ENCODE measurements around the gene POLD2.

POLD2 gene

DNA sequence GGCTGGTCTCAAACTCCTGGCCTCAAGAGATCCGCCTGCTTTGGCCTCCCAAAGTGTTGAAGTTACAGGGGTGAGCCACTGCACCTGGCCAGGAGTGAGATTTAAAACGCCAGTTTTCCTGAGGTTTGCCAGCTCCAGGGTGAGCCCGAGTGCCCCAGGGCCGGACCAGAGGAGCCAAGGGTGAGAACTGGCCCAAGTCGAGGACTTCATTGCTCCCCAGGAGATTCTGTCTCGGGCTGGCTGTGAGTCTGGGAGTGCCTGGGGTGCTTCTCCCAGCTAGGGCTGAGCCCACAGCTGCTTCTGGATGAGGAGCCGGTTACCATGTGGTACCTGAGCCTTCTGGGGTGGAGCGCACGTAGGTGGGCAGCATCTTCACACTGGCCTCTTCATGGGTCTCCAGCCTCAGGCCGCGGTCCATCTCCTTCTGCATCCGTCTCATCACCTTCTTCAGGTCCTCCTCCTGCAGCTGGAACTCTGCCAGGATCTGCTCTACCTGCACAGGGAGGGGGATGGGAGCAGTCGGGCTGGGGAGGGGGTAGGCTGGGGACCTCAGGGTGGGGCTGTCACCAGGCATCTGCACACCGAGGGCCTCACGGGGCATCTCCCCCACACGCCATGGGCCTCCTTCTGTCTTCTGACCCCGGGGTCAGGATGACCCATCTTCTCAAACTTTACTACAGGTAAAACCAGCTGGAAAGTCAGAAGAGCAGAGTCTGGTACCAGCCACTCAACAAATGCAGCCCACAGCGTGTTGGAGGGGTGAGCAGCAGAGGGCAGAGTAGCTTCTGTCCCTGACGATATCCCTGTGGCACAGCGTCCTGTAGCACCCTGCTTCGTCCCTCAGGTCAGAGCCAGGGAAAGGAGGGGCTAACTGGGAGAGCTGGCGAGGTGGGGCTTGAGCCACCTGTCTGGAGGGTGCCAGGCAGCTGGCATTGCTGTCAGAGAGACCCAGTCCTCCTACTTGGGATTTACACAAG is 29.9 kb upstream of the POLD2 start:
- H3K4me1 ChIP-seq: no peaks in the 10 kb centered on the region
- H3K4me2 ChIP-seq: no peak overlapping the region
- H3K9me3 ChIP-seq: no peaks in the 10 kb centered on the region
- H3K4me3 ChIP-seq: no peak overlapping the region
- no peak overlapping the region for H3K9ac ChIP-seq
- TF ChIP-seq Cebpa-rat (IDR thresholded peaks at IDR 0.05): no peak
- no peak overlapping the region for H3K27ac ChIP-seq
- no peaks in the 10 kb centered on the region for H3K27me3 ChIP-seq
- no peaks in the 10 kb centered on the region for H4K20me1 ChIP-seq
- H3K36me3 ChIP-seq: no peaks in the 10 kb centered on the region

DNA sequence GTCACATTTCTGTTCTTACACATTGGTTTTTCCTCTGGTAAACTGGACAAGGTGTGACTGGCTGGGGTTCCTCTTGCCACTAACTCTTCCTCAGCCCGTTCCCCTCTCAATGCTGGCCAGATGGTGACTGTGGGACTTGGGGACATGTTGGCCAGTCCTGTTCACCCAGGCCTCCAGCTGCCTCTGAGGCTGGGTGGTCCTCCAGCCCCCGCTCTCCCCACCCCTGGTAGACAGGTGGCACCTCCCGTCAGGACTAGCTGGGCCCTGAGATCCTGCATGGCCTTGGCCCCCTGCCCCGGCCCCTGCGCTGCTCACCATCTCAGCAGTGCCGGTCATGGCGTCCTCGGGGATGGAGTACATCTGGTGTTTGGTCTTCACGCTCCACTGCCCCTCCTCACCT is 28.6 kb upstream of the POLD2 start:
- Histone ChIP-seq H3K27me3 (no peaks in the 10 kb centered on the region), H3K9me3 (no peaks in the 10 kb centered on the region), H4K20me1 (no peaks in the 10 kb centered on the region), H3K4me1 (no peaks in the 10 kb centered on the region), H3K27ac (no peak overlapping the region), H3K9ac (no peak overlapping the region), H3K4me2 (no peak overlapping the region), H3K4me3 (no peak overlapping the region), H3K36me3 (no peaks in the 10 kb centered on the region)
- TF ChIP-seq Cebpa-rat (IDR thresholded peaks at IDR 0.05): no peak

DNA sequence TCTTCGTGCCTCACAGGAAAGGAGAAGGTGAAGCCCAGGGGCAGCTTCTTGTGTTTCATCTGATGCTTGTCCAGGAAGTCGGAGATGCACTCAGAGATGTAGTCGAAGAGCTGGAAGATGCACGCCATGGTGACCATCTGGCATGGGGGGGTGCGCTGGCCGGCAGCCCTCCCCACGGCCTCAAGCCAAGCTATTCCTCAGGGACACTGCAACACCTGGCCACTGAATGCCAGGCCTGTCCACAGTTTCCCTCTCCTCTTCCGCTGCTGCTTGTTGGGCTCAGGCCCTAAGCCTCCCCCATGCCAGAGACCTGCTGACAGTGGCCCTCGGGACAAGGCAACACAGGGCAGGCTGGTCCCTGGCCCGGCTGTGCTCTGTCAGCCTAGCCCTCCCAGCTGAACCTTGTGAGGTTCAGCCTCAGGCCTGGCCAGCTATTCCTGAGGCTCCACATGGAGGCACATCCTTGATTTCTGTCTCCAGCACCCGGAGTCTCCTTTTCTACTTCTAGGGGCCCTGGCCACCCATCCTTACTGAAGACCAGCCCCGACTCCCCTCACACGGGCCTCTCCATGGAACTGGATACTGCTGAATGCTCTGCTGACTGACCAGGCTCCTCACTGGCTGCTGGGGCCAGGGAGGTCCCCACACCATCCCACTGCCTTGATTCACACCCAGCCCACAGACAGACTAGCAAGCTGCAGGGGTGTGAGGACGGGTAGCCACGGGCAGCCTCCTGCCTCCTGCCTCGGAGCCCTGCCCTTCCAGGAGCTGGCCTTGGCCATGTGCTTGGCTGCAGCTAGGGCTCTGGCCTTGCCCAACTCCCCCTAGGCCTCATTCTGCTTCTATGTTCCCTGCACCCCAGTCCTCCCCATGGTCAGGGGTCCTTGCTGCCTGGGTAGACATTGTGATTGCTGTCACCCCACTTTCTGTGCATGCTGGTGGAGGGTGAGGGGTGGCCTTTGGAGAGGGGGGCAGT is 27.9 kb upstream of the POLD2 start:
- H3K9ac ChIP-seq: no peak overlapping the region
- H3K36me3 ChIP-seq: no peaks in the 10 kb centered on the region
- H3K9me3 ChIP-seq: no peaks in the 10 kb centered on the region
- no peaks in the 10 kb centered on the region for H3K27me3 ChIP-seq
- H4K20me1 ChIP-seq: no peaks in the 10 kb centered on the region
- no peak overlapping the region for H3K4me2 ChIP-seq
- H3K4me1 ChIP-seq: no peaks in the 10 kb centered on the region
- no peak overlapping the region for H3K4me3 ChIP-seq
- no peak for TF ChIP-seq Cebpa-rat (IDR thresholded peaks at IDR 0.05)
- no peak overlapping the region for H3K27ac ChIP-seq

DNA sequence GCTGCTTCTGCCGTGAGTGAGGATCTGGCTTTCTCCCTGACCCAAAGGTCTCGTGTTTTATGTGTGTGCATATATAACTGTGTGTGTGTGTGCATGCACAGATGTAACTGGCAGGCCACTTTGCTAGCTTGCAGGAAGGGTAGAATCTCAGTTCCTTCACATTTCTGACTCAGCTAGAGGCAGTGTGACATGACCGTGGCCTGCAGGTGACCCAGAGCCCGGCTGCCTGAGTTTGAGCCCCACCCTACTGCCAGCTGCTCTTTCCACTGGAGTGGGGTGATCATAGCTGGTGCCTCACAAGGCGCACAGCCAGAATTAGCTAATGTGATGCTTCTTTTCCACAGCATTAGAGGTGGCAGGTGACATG is 27.1 kb upstream of the POLD2 start:
- H3K4me1 ChIP-seq: peaks cover 5% of the 10 kb centered on the region
- peaks cover 3% of the 10 kb centered on the region; the same call in 1 of the 2 replicates for H3K27me3 ChIP-seq
- no peak overlapping the region for H3K9ac ChIP-seq
- H3K27ac ChIP-seq: no peak overlapping the region
- H3K4me3 ChIP-seq: no peak overlapping the region
- no peak overlapping the region for H3K4me2 ChIP-seq
- H3K36me3 ChIP-seq: no peaks in the 10 kb centered on the region
- TF ChIP-seq Cebpa-rat (IDR thresholded peaks at IDR 0.05): no peak
- H3K9me3 ChIP-seq: no peaks in the 10 kb centered on the region
- no peaks in the 10 kb centered on the region for H4K20me1 ChIP-seq

DNA sequence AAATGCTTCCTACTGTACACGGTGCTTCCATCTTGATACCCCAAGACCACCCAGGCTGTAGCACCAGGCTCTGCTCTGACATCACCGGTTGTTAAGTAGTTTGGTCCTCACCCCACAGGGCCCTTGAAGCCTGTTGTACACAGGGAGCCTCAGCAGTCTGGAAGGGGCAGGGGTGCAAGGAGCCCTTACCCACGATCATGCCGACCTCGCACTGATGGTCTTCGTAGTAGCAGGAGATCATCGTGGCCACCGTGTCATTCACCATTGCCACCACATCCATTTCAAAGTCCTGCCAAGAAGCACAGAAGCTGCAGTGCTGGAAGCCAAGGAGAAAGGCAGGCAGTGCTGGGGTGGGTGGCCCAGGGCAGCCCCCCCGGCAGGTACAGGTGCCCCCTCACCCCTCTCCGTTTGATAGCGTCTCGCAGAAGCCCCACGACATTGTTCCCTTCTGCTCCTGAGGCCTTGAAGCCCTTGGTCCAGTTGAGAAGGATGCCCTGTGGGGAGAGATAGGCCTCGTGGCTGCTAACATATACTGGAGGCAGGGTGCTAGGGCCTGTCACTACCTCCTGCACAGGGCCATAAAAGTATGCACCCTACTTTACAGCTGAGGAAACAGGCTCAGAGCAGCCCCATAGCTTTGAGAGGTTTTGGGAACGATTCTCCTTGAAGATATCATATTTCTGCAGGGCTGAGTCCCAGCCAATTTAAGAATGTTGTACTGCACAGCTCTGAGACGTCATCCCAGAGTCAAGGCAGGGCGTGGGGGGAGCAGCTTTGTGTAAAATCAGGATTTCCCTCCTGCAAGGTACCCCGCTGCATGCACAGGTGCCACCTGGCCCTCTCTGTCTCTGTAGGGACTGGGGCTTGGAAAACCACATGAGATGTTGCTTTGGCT is 26.5 kb upstream of the POLD2 start:
- Histone ChIP-seq H4K20me1 (no peaks in the 10 kb centered on the region), H3K27ac (no peak overlapping the region), H3K4me3 (no peak overlapping the region), H3K27me3 (peaks cover 6% of the 10 kb centered on the region; the same call in 1 of the 2 replicates), H3K36me3 (no peaks in the 10 kb centered on the region), H3K9ac (no peak overlapping the region), H3K4me2 (no peak overlapping the region), H3K4me1 (peaks cover 11% of the 10 kb centered on the region), H3K9me3 (no peaks in the 10 kb centered on the region)
- no peak for TF ChIP-seq Cebpa-rat (IDR thresholded peaks at IDR 0.05)

DNA sequence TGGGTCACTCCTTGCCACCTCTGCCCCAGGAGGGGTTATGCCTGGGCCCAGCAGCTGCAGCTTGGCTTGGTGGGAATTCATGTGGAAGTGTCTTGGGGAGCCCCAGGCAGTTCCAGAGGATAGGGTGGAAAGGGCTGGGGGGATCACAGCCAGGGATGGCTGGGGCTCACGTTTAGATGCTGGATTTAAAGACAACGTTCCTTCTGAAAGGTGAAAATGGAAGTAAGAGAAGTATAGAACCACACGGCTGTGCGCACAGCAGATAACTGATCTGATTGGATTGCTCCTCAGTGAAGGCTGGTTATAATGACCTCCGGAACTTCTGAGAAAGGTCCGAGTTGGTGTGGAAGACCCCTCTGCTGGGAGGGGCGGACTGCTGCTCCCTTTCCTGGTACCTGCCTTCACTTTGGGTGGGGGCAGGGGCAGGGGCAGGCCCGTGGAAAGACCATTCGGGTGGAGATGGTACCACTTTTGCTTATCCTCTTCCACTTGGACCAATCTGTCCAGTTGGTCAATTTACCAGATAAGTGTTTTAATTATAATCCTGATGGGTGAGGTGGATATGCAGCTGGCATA is 25.7 kb upstream of the POLD2 start:
- Histone ChIP-seq H3K9ac (no peak overlapping the region), H3K27ac (no peak overlapping the region), H4K20me1 (no peaks in the 10 kb centered on the region), H3K4me1 (peaks cover 11% of the 10 kb centered on the region), H3K4me3 (no peak overlapping the region), H3K4me2 (no peak overlapping the region), H3K36me3 (no peaks in the 10 kb centered on the region), H3K9me3 (no peaks in the 10 kb centered on the region), H3K27me3 (peaks cover 10% of the 10 kb centered on the region; the same call in 1 of the 2 replicates)
- TF ChIP-seq Cebpa-rat (IDR thresholded peaks at IDR 0.05): no peak

DNA sequence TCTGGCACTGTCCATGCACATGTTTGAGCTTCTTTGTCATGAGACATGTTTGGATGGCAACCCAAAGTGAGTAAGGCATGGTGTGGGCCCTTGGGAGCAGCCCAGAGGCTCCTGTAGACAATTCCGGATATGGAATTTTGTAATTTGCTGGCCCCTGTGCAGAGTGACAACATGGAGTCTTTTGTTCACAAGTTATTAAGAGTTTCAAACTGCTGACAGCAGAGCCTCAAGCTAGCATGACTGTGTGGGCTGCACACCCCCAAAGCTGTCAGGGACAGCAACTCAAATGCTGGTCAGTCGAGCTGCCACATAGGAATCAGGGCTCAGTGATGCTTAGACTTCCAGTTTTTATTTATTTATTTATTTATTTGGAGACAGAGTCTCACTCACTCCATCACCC is 24.8 kb upstream of the POLD2 start:
- Histone ChIP-seq H3K27ac (no peak overlapping the region), H3K27me3 (peaks cover 10% of the 10 kb centered on the region; the same call in 1 of the 2 replicates), H4K20me1 (no peaks in the 10 kb centered on the region), H3K36me3 (no peaks in the 10 kb centered on the region), H3K4me3 (no peak overlapping the region), H3K9me3 (no peaks in the 10 kb centered on the region), H3K9ac (no peak overlapping the region), H3K4me1 (peaks cover 11% of the 10 kb centered on the region), H3K4me2 (no peak overlapping the region)
- TF ChIP-seq Cebpa-rat (IDR thresholded peaks at IDR 0.05): no peak

DNA sequence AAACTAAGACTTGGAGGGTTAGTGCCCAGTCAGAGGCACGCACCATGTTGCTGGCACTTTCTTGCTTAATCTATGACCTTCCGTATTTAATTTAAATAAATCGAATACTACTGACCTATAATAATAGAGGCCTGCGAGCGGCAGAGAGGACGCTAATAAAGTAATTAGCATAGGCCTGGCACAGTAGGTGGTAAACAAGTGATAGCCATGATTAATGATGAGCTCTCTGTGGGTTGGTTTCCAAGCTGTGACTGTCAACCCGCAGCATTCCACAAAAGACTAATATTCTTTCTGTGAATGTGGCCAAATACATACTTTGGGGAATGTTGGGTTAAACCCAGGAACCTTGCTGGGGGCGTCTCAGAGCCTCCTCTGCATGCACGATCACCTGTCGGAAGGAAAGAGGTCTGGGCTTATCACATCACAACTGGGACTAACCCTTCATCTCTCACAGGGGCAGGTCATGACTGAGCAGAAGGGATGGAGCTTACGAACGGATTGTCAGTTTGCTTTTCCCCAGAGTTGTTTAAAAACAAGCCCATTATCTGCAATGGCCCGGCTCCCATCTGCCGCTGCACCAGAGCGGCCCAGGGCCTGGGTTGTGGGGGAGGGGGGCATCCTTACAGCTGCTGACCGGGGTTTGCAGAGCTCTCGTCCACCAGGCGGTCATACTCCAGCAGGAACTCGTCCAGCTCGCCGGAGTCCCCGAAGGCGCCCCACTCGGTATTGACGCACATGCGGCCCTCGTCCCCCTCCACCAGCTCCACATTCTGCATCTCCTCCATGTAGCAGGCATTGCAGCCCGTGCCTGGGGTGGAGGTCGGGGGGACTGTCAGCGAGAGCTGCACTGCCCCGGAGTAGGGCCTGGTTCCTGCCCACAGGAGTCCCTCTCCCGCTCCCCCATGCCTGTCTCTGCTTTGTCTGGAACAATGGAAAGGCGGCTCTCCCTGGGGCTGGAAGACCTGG is 24.0 kb upstream of the POLD2 start:
- Histone ChIP-seq H3K27me3 (peaks cover 10% of the 10 kb centered on the region; the same call in 1 of the 2 replicates), H3K27ac (no peak overlapping the region), H4K20me1 (no peaks in the 10 kb centered on the region), H3K9ac (no peak overlapping the region), H3K4me3 (no peak overlapping the region), H3K4me1 (peaks cover 11% of the 10 kb centered on the region), H3K9me3 (no peaks in the 10 kb centered on the region), H3K36me3 (no peaks in the 10 kb centered on the region), H3K4me2 (no peak overlapping the region)
- no peak for TF ChIP-seq Cebpa-rat (IDR thresholded peaks at IDR 0.05)
